ENCODE results near the gene STK33. TPM values are rescaled to one million over a fixed set of nuclear protein-coding genes. Genes with fewer than 3 reads are reported as not detected.

STK33 gene
- total and polyA plus RNA-seq, 2 experiments from 2014 or later: 18.0 to 21.5 TPM

GRCh38 chr11:8581300-8581699, 12.7 kb downstream of the STK33 start:
- H3K4me1 ChIP-seq (ENCODE audit: low read depth): no peaks in the 10 kb centered on the region
- H3K9me3 ChIP-seq (ENCODE audit: low read depth): no peaks in the 10 kb centered on the region
- no peak overlapping the region for H3K4me3 ChIP-seq
- no peaks in the 10 kb centered on the region for H3K27me3 ChIP-seq
- no peak for TF ChIP-seq CTCF (IDR thresholded peaks at IDR 0.05; ENCODE audit: low read depth, low read length)
- no peaks in the 10 kb centered on the region for H3K36me3 ChIP-seq
- H3K27ac ChIP-seq: no peak overlapping the region
- DNase-seq (ENCODE audit: low read depth in 1 of 2, low spot score in 1 of 2): no peak

- no peaks in the 10 kb centered on the region for H3K4me1 ChIP-seq (ENCODE audit: low read depth)
- no peaks in the 10 kb centered on the region for H3K36me3 ChIP-seq
- no peak for TF ChIP-seq CTCF (IDR thresholded peaks at IDR 0.05; ENCODE audit: low read depth, low read length)
- DNase-seq (ENCODE audit: low read depth in 1 of 2, low spot score in 1 of 2): no peak
- H3K27ac ChIP-seq: no peak overlapping the region
- no peaks in the 10 kb centered on the region for H3K27me3 ChIP-seq
- no peak overlapping the region for H3K4me3 ChIP-seq
- no peaks in the 10 kb centered on the region for H3K9me3 ChIP-seq (ENCODE audit: low read depth)
These were observed 16.0 kb downstream of the STK33 start for GRCh38 chr11:8577791-8578581.

GRCh38 chr11:8574798-8575197, 19.2 kb downstream of the STK33 start:
- H3K9me3 ChIP-seq (ENCODE audit: low read depth): no peaks in the 10 kb centered on the region
- H3K27me3 ChIP-seq: no peaks in the 10 kb centered on the region
- no peaks in the 10 kb centered on the region for H3K36me3 ChIP-seq
- H3K4me1 ChIP-seq (ENCODE audit: low read depth): no peaks in the 10 kb centered on the region
- H3K27ac ChIP-seq: no peak overlapping the region
- DNase-seq (ENCODE audit: low read depth in 1 of 2, low spot score in 1 of 2): no peak
- no peak for TF ChIP-seq CTCF (IDR thresholded peaks at IDR 0.05; ENCODE audit: low read depth, low read length)
- no peak overlapping the region for H3K4me3 ChIP-seq

- Histone ChIP-seq H3K27ac (no peak overlapping the region), H3K9me3 (ENCODE audit: low read depth) (no peaks in the 10 kb centered on the region), H3K4me3 (no peak overlapping the region), H3K27me3 (no peaks in the 10 kb centered on the region), H3K36me3 (no peaks in the 10 kb centered on the region), H3K4me1 (ENCODE audit: low read depth) (no peaks in the 10 kb centered on the region)
- no peak for DNase-seq (ENCODE audit: low read depth in 1 of 2, low spot score in 1 of 2)
- no peak for TF ChIP-seq CTCF (IDR thresholded peaks at IDR 0.05; ENCODE audit: low read depth, low read length)
These were observed 20.3 kb downstream of the STK33 start for GRCh38 chr11:8573777-8574176.

GRCh38 chr11:8567602-8568198, 26.3 kb downstream of the STK33 start:
- no peak for DNase-seq (ENCODE audit: low read depth in 1 of 2, low spot score in 1 of 2)
- H3K4me3 ChIP-seq: no peak overlapping the region
- TF ChIP-seq CTCF (IDR thresholded peaks at IDR 0.05; ENCODE audit: low read depth, low read length): no peak
- H3K27me3 ChIP-seq: no peaks in the 10 kb centered on the region
- H3K4me1 ChIP-seq (ENCODE audit: low read depth): no peaks in the 10 kb centered on the region
- no peak overlapping the region for H3K27ac ChIP-seq
- H3K36me3 ChIP-seq: no peaks in the 10 kb centered on the region
- H3K9me3 ChIP-seq (ENCODE audit: low read depth): no peaks in the 10 kb centered on the region
